Cardiac muscle cell (in vitro differentiated cells and primary cell): ENCODE results near the gene FGGY. TPM values are rescaled to one million over a fixed set of nuclear protein-coding genes. Genes with fewer than 3 reads are reported as not detected.

ENCODE experiments used
- DNase-seq, 2 donors: peaks; one replicate each; pipeline versions ENCODE4 v3.0.0 to v3.0.0-alpha.2; 2010 to 2017; ENCODE audit warnings: low read depth in 1 of 2, low spot score in 1 of 2
- H3K27ac ChIP-seq: fragments of 200-600 bp; sonication (generic); 2 replicates; pipeline ENCODE4 v1.5.1; 2016
- H3K27me3 ChIP-seq: fragments of 200-600 bp; sonication (generic); 2 replicates; pipeline ENCODE4 v1.6.0; 2016; ENCODE audit warnings: control low read depth
- H3K36me3 ChIP-seq: fragments of 200-600 bp; sonication (generic); 2 replicates; pipeline ENCODE4 v1.5.1; 2016; ENCODE audit warnings: control low read depth
- H3K4me1 ChIP-seq: fragments of 200-600 bp; sonication (generic); 2 replicates; pipeline ENCODE4 v1.8.1; 2017; ENCODE audit warnings: low read depth, mild to moderate bottlenecking, mixed run types
- H3K4me3 ChIP-seq: fragments of 200-600 bp; sonication (generic); 2 replicates; pipeline ENCODE4 v1.5.1; 2016; ENCODE audit warnings: mild to moderate bottlenecking
- H3K9me3 ChIP-seq: fragments of 200-600 bp; sonication (generic); 2 replicates; pipeline ENCODE4 v1.5.1; 2017; ENCODE audit warnings: low read depth, mild to moderate bottlenecking, control low read depth
- CTCF ChIP-seq: IDR thresholded peaks from 2 replicates; pipeline ENCODE4 v1.5.1; 2012; ENCODE audit warnings: low read depth, mild to moderate bottlenecking, low read length
- polyA plus RNA-seq: library from polyadenylated mRNA; unstranded; fragments of >200 nt; fragmentation: Nextera tagmentation; extraction: Ambion mirVana; gene quantifications from 2 replicates; pipeline ENCODE4 v1.2.1, GENCODE V29; 2016
- total RNA-seq: library from RNA; depleted of rRNA; stranded (reverse); fragments of >200 nt; gene quantifications from 2 replicates; pipeline ENCODE4 v1.2.3, GENCODE V29; 2016

The FGGY gene
- total and polyA plus RNA-seq, 2 experiments from 2014 or later: 9.8 to 14.5 TPM

- Histone ChIP-seq H3K27me3 (no peaks in the 10 kb centered on the region), H3K36me3 (no peaks in the 10 kb centered on the region), H3K4me3 (no peak overlapping the region), H3K27ac (no peak overlapping the region), H3K9me3 (no peaks in the 10 kb centered on the region), H3K4me1 (peaks cover 17% of the 10 kb centered on the region)
- DNase-seq: no peak
- no peak for TF ChIP-seq CTCF
These were observed 139.7 kb downstream of the FGGY start for GRCh38 chr1:59436637-59437036.

DNA sequence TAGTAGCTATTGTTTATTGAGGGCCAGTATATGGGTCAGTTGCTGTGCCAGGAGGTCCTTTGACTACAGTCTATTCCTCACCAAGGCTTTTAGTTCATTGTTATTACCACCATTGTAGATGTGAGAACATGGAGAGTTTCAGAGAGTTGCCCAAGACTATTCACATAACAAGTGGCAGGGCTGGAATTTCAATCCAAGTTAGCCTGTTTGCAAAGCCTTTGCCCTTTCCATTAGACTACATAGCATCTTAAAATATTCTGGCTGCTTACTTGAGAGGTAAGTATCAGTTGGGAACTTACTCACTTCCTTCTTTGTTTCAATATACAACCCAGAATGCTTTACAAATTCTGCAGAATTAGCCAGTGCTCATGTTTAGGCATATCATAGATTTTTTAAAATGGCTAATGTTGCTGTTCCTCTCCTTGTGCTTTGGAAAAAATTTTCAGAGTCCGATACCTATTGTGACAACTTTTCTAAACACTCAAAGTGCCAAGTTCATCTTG, 141.2 kb downstream of the FGGY start:
- H3K4me3 ChIP-seq: no peak overlapping the region
- H3K4me1 ChIP-seq: peaks cover 17% of the 10 kb centered on the region
- TF ChIP-seq CTCF: no peak
- no peak for DNase-seq
- no peaks in the 10 kb centered on the region for H3K36me3 ChIP-seq
- H3K9me3 ChIP-seq: no peaks in the 10 kb centered on the region
- H3K27me3 ChIP-seq: no peaks in the 10 kb centered on the region
- H3K27ac ChIP-seq: no peak overlapping the region

- H3K4me1 ChIP-seq: peaks cover 10% of the 10 kb centered on the region
- no peaks in the 10 kb centered on the region for H3K27me3 ChIP-seq
- H3K4me3 ChIP-seq: no peak overlapping the region
- no peaks in the 10 kb centered on the region for H3K36me3 ChIP-seq
- H3K27ac ChIP-seq: no peak overlapping the region
- H3K9me3 ChIP-seq: no peaks in the 10 kb centered on the region
- no peak for DNase-seq
- no peak for TF ChIP-seq CTCF
These were observed 145.6 kb downstream of the FGGY start for GRCh38 chr1:59442492-59442891.

- peak in 1 of 2 donors; percentile 50 for DNase-seq
These were observed 146.4 kb downstream of the FGGY start for GRCh38 chr1:59443310-59443709.

DNA sequence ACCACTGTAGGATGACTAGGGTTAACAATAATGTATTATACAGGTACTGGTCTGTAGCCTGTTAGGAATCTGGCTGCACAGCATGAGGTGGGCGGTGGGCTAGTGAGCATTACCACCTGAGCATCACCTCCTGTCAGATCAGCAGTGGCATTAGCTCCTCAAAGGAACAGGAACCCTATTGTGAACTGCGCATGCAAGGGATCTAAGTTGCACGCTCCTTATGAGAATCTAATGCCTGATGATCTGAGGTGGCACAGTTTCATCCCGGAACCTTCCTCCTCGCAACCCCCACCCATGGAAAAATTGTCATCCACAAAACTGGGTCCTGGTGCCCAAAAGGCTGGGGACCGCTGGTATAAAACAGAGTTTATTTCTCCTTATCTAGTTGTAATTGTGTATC, 147.6 kb downstream of the FGGY start:
- H3K9me3 ChIP-seq: no peaks in the 10 kb centered on the region
- TF ChIP-seq CTCF: no peak
- H3K27ac ChIP-seq: no peak overlapping the region
- H3K4me1 ChIP-seq: peaks cover 10% of the 10 kb centered on the region
- H3K4me3 ChIP-seq: no peak overlapping the region
- DNase-seq: no peak
- no peaks in the 10 kb centered on the region for H3K27me3 ChIP-seq
- no peaks in the 10 kb centered on the region for H3K36me3 ChIP-seq

More at GRCh38 chr1:59443310-59443709, 146.4 kb downstream of the FGGY start:
- no peak for TF ChIP-seq CTCF
- Histone ChIP-seq H3K4me3 (no peak overlapping the region), H3K27ac (no peak overlapping the region), H3K27me3 (no peaks in the 10 kb centered on the region), H3K36me3 (no peaks in the 10 kb centered on the region), H3K4me1 (peaks cover 10% of the 10 kb centered on the region), H3K9me3 (no peaks in the 10 kb centered on the region)

- Histone ChIP-seq H3K36me3 (no peaks in the 10 kb centered on the region), H3K27me3 (no peaks in the 10 kb centered on the region), H3K4me1 (peaks cover 10% of the 10 kb centered on the region), H3K9me3 (no peaks in the 10 kb centered on the region), H3K4me3 (no peak overlapping the region), H3K27ac (no peak overlapping the region)
- DNase-seq: peak in 1 of 2 donors; percentile 19
- no peak for TF ChIP-seq CTCF
These were observed 148.1 kb downstream of the FGGY start for GRCh38 chr1:59445040-59445439.
